Small intestine (tissue), 7 donors: ENCODE measurements around the gene IPO11. TPM values are rescaled to one million over a fixed set of nuclear protein-coding genes. Genes with fewer than 3 reads are reported as not detected.

Experiments used
- DNase-seq, 2 donors: peaks; one replicate each; pipeline versions ENCODE4 v3.0.0 to v3.0.0-alpha.2; 2013
- FAIRE-seq: peaks from 2 replicates; lab custom pipeline; 2012; peaks lifted over from hg19 to GRCh38; lab: Jason Lieb, UNC
- H3K27ac ChIP-seq, 3 donors: one replicate each; pipeline ENCODE4 v1.5.1; 2013; ENCODE audit warnings: low read length in 2 of 3, mild to moderate bottlenecking in 2 of 3, control low read depth in 1 of 3, inconsistent platforms in 1 of 3, low read depth in 1 of 3, moderate library complexity in 1 of 3
- H3K27me3 ChIP-seq, 3 donors: one replicate each; pipeline ENCODE4 v1.6.1; 2013; ENCODE audit warnings: low read length in 3 of 3, inconsistent platforms in 1 of 3; ENCODE audit not compliant: control insufficient read depth in 3 of 3, insufficient read depth in 3 of 3
- H3K36me3 ChIP-seq, 3 donors: one replicate each; pipeline ENCODE4 v1.6.1; 2013; ENCODE audit warnings: low read length in 3 of 3, inconsistent platforms in 1 of 3, low read depth in 1 of 3, mild to moderate bottlenecking in 1 of 3, moderate library complexity in 1 of 3; ENCODE audit not compliant: control insufficient read depth in 3 of 3, insufficient read depth in 2 of 3
- H3K4me1 ChIP-seq, 3 donors: one replicate each; pipeline ENCODE4 v1.6.1; 2013; ENCODE audit warnings: low read length in 2 of 3, inconsistent platforms in 1 of 3, low read depth in 1 of 3, mild to moderate bottlenecking in 1 of 3, moderate library complexity in 1 of 3; ENCODE audit not compliant: control insufficient read depth in 3 of 3, insufficient read depth in 2 of 3
- H3K4me3 ChIP-seq, 3 donors: one replicate each; pipeline ENCODE4 v1.5.1; 2013; ENCODE audit warnings: low read length in 3 of 3, control low read depth in 1 of 3, inconsistent platforms in 1 of 3, low read depth in 1 of 3, mild to moderate bottlenecking in 1 of 3, moderate library complexity in 1 of 3
- H3K9me3 ChIP-seq, 2 donors: one replicate each; pipeline ENCODE4 v1.6.1; 2013; ENCODE audit warnings: low read depth in 1 of 2, low read length in 1 of 2; ENCODE audit not compliant: control insufficient read depth in 2 of 2, insufficient read depth in 1 of 2
- WGBS, 3 donors: extraction: QIAGEN DNeasy Blood & Tissue Kit; methylation state at CpG; one replicate each; pipeline ENCODE4 v1.1.7; 2013; 5-methylcytosine and 5-hydroxymethylcytosine counted together
- polyA plus RNA-seq, 4 donors: library from polyadenylated mRNA; stranded (reverse) in 3 of 4; unstranded in 1 of 4; fragments of 200-250 nt in 3 of 4; fragments of 120-200 nt in 1 of 4; gene quantifications; one replicate each; pipeline versions ENCODE4 v1.2.1 to v1.2.3, GENCODE V29; 2013
- donor health status: healthy with polysubstance abuse.
- donor health status: control.
- donor health status: control.
- donor health status: Bipolar disorder and iron deficiency.
- donor health status: healthy.

The IPO11 gene
- polyA plus RNA-seq, 4 donors = 4.7 to 19.6 (median 10.9) TPM

DNA sequence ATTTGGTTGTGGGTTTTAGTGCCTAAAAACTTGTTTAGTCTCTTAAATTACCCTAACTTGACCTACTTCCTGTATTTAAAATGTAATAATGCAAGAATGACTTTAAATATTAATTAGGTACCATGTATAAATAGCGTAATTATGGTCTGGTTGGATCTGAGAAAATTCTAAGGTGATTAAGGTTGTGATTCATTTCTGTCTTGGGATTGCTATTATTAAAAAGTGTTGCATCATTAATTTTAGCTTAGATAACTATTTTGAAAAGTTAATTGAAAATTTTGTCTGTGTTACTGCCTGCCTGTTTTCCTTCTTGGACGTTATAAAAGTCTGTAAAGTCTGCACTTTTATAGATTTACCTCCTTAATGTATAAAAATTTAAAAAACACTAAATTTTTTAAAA, 177.8 kb downstream of the IPO11 start:
- Histone ChIP-seq H3K4me1 (no peaks in the 10 kb centered on the region), H3K27me3 (no peaks in the 10 kb centered on the region), H3K9me3 (no peaks in the 10 kb centered on the region), H3K27ac (no peak overlapping the region), H3K36me3 (peaks cover 2 to 9% (median 5%) of the 10 kb centered on the region in 3 donors), H3K4me3 (no peak overlapping the region)
- FAIRE-seq (no peak), DNase-seq (no peak)
- 70 to 99% (median 92%) methylated on average over 2 of the region's 2 CpGs for WGBS, 3 donors

DNA sequence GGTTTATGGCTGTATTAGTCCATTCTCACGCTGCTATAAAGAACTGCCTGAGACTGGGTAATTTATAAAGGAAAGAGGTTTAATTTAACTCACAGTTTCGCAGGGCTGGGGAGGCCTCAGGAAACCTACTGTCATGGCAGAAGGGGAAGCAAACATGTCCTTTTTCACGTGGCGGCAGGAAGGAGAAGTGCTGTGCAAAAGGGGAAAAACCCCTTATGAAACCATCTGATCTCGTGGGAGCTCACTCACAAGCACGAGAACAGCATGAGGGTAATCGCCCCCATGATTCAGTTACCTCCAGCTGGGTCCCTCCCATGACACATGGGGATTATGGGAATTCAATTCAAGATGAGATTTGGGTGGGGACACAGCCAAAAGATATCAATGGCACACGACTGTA, 180.0 kb downstream of the IPO11 start:
- no peaks in the 10 kb centered on the region for H3K27me3 ChIP-seq
- no peak for DNase-seq
- H3K4me3 ChIP-seq = no peak overlapping the region
- H3K36me3 ChIP-seq = peaks cover 2 to 6% (median 5%) of the 10 kb centered on the region in 3 donors
- FAIRE-seq = no peak
- WGBS, 3 donors = 80 to 91% (median 90%) methylated on average over 8 of the region's 8 CpGs
- H3K27ac ChIP-seq = no peak overlapping the region
- H3K4me1 ChIP-seq = no peaks in the 10 kb centered on the region
- no peaks in the 10 kb centered on the region for H3K9me3 ChIP-seq

DNA sequence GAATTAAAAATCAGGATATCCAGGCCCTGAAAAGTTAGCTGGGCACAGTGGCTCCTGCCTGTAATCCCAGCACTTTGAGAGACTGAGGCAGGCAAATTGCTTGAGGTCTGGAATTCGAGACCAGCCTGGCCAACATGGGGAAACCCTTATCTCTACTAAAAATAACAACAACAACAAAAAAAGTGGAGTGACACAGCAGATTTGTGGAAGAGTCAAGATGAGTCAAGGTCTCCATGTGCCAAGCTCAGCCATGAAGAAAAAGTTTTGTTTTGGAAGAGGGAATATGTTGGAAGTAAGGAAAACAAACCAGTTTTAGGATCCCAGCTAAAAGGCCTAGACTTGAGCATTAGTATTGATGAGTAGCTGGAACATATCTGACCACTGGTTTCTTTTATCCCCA, 180.8 kb downstream of the IPO11 start:
- Histone ChIP-seq H3K4me3 (no peak overlapping the region), H3K9me3 (no peaks in the 10 kb centered on the region), H3K27me3 (no peaks in the 10 kb centered on the region), H3K36me3 (peaks cover 2 to 6% (median 5%) of the 10 kb centered on the region in 3 donors), H3K4me1 (no peaks in the 10 kb centered on the region), H3K27ac (no peak overlapping the region)
- 89 to 96% (median 91%) methylated on average over 1 of the region's 1 CpG for WGBS, 3 donors
- no peak for FAIRE-seq
- DNase-seq = no peak

DNA sequence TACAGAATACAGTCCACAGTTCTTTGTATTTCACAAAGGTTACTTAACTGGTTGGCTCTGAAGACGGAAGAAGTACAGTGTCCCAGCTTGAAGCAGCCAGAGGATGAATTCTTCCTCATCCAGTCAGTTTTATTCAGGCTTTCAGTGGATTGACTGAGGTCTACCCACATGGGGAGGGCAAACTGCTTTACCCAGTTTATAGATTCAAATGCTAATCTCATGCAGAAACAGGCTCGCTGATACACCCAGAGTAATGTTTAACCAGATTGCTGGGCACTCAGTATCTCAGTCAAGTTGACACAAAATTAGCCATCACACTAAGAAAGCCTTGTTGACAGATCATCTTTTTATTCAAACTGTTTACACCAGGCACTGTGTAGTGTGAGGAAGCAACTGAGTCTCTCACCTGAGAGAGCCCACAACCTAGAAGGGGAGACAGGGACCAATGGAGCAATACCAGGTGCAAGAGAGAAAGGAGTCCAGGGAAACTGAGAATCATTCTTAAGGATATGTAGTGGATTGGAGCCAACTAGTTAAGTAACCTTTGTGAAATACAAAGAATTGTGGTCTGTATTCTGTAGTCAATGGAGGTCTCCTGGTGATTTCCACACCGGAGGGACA, 181.9 kb downstream of the IPO11 start:
- WGBS, 3 donors = 79 to 92% (median 82%) methylated on average over 3 of the region's 3 CpGs

DNA sequence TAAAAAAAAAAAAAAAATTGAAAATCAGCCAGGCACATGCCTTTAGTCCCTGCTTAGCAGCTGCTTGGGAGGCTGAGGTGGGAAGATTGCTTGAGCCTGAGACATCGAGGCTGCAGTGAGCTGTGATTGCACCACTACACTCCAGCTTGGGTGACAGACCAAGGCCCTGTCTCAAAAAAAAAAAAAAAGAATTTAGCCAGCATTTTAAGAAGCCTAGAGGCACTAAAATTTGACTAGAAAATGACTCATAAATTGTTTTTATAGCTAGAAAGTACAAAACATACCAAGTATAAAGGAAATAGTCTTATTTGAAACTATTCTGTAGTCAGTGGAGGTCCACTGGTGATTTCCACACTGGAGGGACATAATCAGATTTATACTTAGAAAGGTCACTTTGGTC, 183.5 kb downstream of the IPO11 start:
- Histone ChIP-seq H3K9me3 (no peaks in the 10 kb centered on the region), H3K27ac (no peak overlapping the region), H3K36me3 (peaks cover 0 to 6% (median 5%) of the 10 kb centered on the region in 3 donors), H3K4me3 (no peak overlapping the region), H3K27me3 (no peaks in the 10 kb centered on the region), H3K4me1 (no peaks in the 10 kb centered on the region)
- FAIRE-seq (no peak), DNase-seq (no peak)
- WGBS, 3 donors = 83 to 96% (median 95%) methylated on average over 1 of the region's 1 CpG

More for the DNA sequence above, 181.9 kb downstream of the IPO11 start:
- Histone ChIP-seq H3K4me1 (no peaks in the 10 kb centered on the region), H3K36me3 (peaks cover 2 to 6% (median 5%) of the 10 kb centered on the region in 3 donors), H3K27me3 (no peaks in the 10 kb centered on the region), H3K27ac (no peak overlapping the region), H3K9me3 (no peaks in the 10 kb centered on the region), H3K4me3 (no peak overlapping the region)
- DNase-seq = no peak
- FAIRE-seq = no peak

DNA sequence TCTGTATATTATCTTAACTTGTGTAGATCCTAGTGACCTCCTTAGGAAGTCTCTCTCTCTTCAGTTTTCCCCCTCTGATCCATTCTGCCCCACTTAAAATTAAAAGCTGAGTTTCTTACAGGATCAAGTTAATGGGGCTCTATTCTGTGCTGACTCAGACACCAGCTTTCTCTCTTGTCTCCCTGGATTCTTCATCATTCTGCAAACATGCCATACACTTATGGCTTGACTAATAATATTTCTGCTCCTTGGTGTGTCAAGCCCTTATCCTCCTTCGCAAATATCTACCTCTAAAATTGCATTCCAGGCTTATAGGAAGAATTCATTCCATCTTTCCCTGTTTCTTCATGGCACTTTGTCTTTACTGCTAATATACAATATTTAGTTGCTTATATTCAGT, 184.1 kb downstream of the IPO11 start:
- Histone ChIP-seq H3K27me3 (no peaks in the 10 kb centered on the region), H3K36me3 (peaks cover 0 to 6% (median 5%) of the 10 kb centered on the region in 3 donors), H3K4me1 (no peaks in the 10 kb centered on the region), H3K27ac (no peak overlapping the region), H3K4me3 (no peak overlapping the region), H3K9me3 (no peaks in the 10 kb centered on the region)
- DNase-seq (no peak), FAIRE-seq (no peak)
- WGBS, 3 donors = 95 to 97% (median 97%) methylated on average over 1 of the region's 1 CpG

DNA sequence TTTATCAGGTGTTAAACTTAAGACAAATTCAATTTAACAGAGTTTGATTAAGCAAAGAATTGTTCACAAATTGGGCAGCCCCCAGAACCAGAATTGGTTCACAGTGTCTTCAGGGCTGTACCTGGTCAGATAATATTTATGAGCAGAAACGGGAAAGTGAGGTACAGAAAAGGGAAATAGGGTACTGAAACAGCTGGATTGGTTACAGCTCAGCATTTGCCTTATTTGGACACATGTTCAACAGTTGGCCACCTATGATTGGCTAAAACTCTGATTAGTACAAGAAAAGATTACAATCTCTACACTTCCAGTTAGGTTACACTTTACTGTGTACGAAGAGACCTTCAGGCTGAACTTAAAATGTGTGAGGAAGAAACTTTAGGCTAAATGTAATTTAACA, 184.8 kb downstream of the IPO11 start:
- H3K36me3 ChIP-seq = peaks cover 0 to 5% (median 3%) of the 10 kb centered on the region in 3 donors
- no peaks in the 10 kb centered on the region for H3K4me1 ChIP-seq
- H3K9me3 ChIP-seq = no peaks in the 10 kb centered on the region
- WGBS, 3 donors = 81 to 86% (median 83%) methylated on average over 2 of the region's 2 CpGs
- no peaks in the 10 kb centered on the region for H3K27me3 ChIP-seq
- FAIRE-seq = no peak
- no peak overlapping the region for H3K4me3 ChIP-seq
- no peak overlapping the region for H3K27ac ChIP-seq
- no peak for DNase-seq

DNA sequence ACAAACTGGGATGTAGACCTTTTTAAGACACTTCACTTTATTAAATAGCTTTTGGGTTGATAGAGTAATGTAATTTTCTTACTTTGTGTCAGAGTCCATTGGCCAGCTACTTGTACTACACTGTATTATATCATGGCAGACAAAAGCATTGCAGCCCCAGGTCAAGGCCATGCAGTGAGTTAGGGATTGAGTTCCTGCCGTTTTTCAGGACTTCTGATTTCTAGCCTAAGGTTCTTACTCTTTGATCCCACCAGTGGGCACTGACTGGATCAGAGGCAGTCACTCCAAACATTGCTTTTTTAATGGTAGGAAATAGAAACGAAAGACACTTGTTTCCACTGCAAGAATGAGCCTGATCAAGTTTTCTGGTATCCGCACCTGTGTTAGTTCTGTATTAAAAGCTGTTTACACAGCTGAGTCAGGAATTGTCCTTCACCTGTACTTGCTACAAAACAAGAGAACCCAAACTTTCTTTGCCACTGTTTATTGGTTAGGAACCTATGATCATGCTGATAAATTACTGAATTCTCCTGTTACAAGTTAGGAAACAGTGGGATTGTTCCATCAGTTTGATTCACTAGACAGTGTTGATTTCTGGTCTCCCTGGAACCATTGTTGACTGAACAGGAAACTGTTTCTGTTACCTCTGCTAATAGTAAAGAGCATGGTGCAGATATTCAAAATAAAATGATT, 188.1 kb downstream of the IPO11 start:
- DNase-seq (no peak), FAIRE-seq (no peak)
- 59 to 71% (median 69%) methylated on average over 3 of the region's 3 CpGs for WGBS, 3 donors
- no peak overlapping the region for H3K27ac ChIP-seq
- H3K4me3 ChIP-seq = no peak overlapping the region
- peaks cover 0 to 1% (median 0%) of the 10 kb centered on the region in 3 donors for H3K36me3 ChIP-seq
- no peaks in the 10 kb centered on the region for H3K27me3 ChIP-seq
- H3K9me3 ChIP-seq = no peaks in the 10 kb centered on the region
- H3K4me1 ChIP-seq = no peaks in the 10 kb centered on the region
